ENCODE results near the gene ARHGEF19.

The ARHGEF19 gene

GRCh38 chr1:16149702-16150488, 62.6 kb downstream of the ARHGEF19 start:
- Histone ChIP-seq H3K9ac (ENCODE audit: low read length) (peak overlapping the region; percentile 6), H3K9me3 (ENCODE audit: control insufficient read depth, low read length) (no peaks in the 10 kb centered on the region), H3K4me3 (ENCODE audit: low read length) (no peak overlapping the region), H3K4me1 (ENCODE audit: control insufficient read depth, insufficient read depth, low read length) (peaks cover 70% of the 10 kb centered on the region), H3K36me3 (ENCODE audit: control insufficient read depth, insufficient read depth, low read length) (peaks cover 7% of the 10 kb centered on the region), H3K27me3 (ENCODE audit: control insufficient read depth, insufficient read depth, low read length) (no peaks in the 10 kb centered on the region)

DNA sequence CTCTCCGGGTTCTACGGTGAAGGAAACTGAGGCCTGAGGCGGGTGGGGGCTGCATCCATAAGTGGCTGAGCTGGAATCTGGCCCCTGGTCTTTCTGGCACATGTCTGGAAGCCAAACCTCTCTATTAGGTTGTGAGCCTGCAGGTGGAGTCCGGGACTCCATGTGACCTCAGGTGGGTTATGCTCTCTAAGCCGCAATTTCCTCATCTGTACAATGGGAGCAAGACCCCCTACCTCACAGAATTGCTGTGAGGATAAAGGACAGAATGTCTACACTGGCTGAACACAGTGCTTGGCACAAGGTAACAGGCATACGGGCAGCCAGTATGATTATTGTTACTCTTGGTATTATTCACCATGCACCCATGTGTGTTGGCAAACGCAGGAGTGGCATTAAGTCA, 63.3 kb downstream of the ARHGEF19 start:
- H3K9me3 ChIP-seq (ENCODE audit: control insufficient read depth, low read length) = no peaks in the 10 kb centered on the region
- no peaks in the 10 kb centered on the region for H3K27me3 ChIP-seq (ENCODE audit: control insufficient read depth, insufficient read depth, low read length)
- H3K36me3 ChIP-seq (ENCODE audit: control insufficient read depth, insufficient read depth, low read length) = peaks cover 7% of the 10 kb centered on the region
- no peak overlapping the region for H3K4me3 ChIP-seq (ENCODE audit: low read length)
- peaks cover 77% of the 10 kb centered on the region for H3K4me1 ChIP-seq (ENCODE audit: control insufficient read depth, insufficient read depth, low read length)
- no peak overlapping the region for H3K9ac ChIP-seq (ENCODE audit: low read length)

- Histone ChIP-seq H3K4me1 (ENCODE audit: control insufficient read depth, insufficient read depth, low read length) (peaks cover 76% of the 10 kb centered on the region), H3K36me3 (ENCODE audit: control insufficient read depth, insufficient read depth, low read length) (peaks cover 7% of the 10 kb centered on the region), H3K9ac (ENCODE audit: low read length) (no peak overlapping the region), H3K27me3 (ENCODE audit: control insufficient read depth, insufficient read depth, low read length) (no peaks in the 10 kb centered on the region), H3K4me3 (ENCODE audit: low read length) (no peak overlapping the region), H3K9me3 (ENCODE audit: control insufficient read depth, low read length) (no peaks in the 10 kb centered on the region)
Measured at GRCh38 chr1:16148329-16149092, 63.9 kb downstream of the ARHGEF19 start.
